K562 (cell line): Measurements from ENCODE around the gene VEGFA. TPM values are rescaled to one million over a fixed set of nuclear protein-coding genes. Genes with fewer than 3 reads are reported as not detected.
A peak's percentile ranks its signal among the peaks of the same experiment; 100 is the strongest.

Experiments used
- ATAC-seq: fragments of 200-7000 bp; cut with Tn5 transposase; 3 replicates; pipeline ENCODE4 v1.9.1; 2020; ENCODE audit warnings: moderate library complexity
- BruUV-seq: library from RNA; stranded (reverse); fragments of 400-500 nt; replicated peaks from 2 replicates; lab custom pipeline; 2021; lab: Mats Ljungman, UMichigan
- CTCF ChIA-PET: fragments of 300-600 bp; formaldehyde crosslinking; extraction: SDS; loops from one replicate; lab custom pipeline; 2021; ENCODE audit warnings: low intra/inter-chr PET ratio; lab: Yijun Ruan, JAX
- POLR2A ChIA-PET: fragments of 300-600, 350-650 bp; sonication (Branson Sonifier 250); formaldehyde crosslinking; extraction: SDS; loops from one replicate; lab custom pipeline; 2021; ENCODE audit warnings: antibody characterized with exemption, inconsistent platforms; lab: Yijun Ruan, JAX
- DNase-seq, 4 experiments: peaks; one replicate each; pipeline versions ENCODE4 v3.0.0 to v3.0.0-alpha.2; 2011 to 2018; ENCODE audit warnings: low spot score in 3 of 4, mixed read lengths in 3 of 4; ENCODE audit errors: extremely low read depth in 1 of 4
- FAIRE-seq: peaks from 2 replicates; lab custom pipeline; 2011; peaks lifted over from hg19 to GRCh38; lab: Jason Lieb, UNC
- H2AFZ ChIP-seq: 2 replicates; pipeline ENCODE4 v1.6.0; 2011; ENCODE audit warnings: low read depth, low read length, control low read depth, inconsistent platforms
- H3K27ac ChIP-seq: fragments of 200-600 bp; 3 replicates; pipeline ENCODE4 v1.8.0; 2011; ENCODE audit warnings: low read depth, mild to moderate bottlenecking, control low read depth, inconsistent platforms, low read length, moderate library complexity, mixed read lengths; ENCODE audit errors: extremely low read depth
- H3K27me3 ChIP-seq, 2 experiments: fragments of 300-600 bp in 1 of 2; 2 replicates in 1 of 2; 3 replicates in 1 of 2; pipeline versions ENCODE4 v1.6.0 to v1.8.0; 2011; ENCODE audit warnings: inconsistent platforms in 2 of 2, low read length in 2 of 2, mild to moderate bottlenecking in 1 of 2, mixed read lengths in 1 of 2, moderate library complexity in 1 of 2; ENCODE audit not compliant: control insufficient read depth in 2 of 2, insufficient read depth in 2 of 2
- H3K36me3 ChIP-seq: fragments of 300-600 bp; 3 replicates; pipeline ENCODE4 v1.8.0; 2011; ENCODE audit warnings: mild to moderate bottlenecking, low read length, inconsistent platforms; ENCODE audit not compliant: control insufficient read depth, insufficient read depth
- H3K4me1 ChIP-seq, 2 experiments: fragments of 200-600 bp in 1 of 2; replicated peaks in 1 of 2; 2 replicates in 1 of 2; 3 replicates in 1 of 2; pipeline versions ENCODE4 v1.5.1 to v1.8.0; 2011; ENCODE audit warnings: inconsistent platforms in 2 of 2, low read length in 2 of 2, mild to moderate bottlenecking in 1 of 2, mixed read lengths in 1 of 2, moderate library complexity in 1 of 2; ENCODE audit not compliant: control insufficient read depth in 2 of 2, insufficient read depth in 2 of 2
- H3K4me2 ChIP-seq: 2 replicates; pipeline ENCODE4 v1.6.1; 2011; ENCODE audit warnings: low read length, control low read depth, inconsistent platforms, mixed read lengths; ENCODE audit not compliant: insufficient read depth
- H3K4me3 ChIP-seq: fragments of 200-600 bp; sonication (generic), shearing (Covaris generic); 2 replicates; pipeline ENCODE4 v1.5.1; 2016; ENCODE audit warnings: control low read depth, inconsistent platforms
- H3K79me2 ChIP-seq: fragments of 200-600 bp; 3 replicates; pipeline ENCODE4 v1.8.0; 2011; ENCODE audit warnings: low read length, inconsistent platforms; ENCODE audit not compliant: control insufficient read depth, insufficient read depth
- H3K9ac ChIP-seq, 2 experiments: 2 replicates each; pipeline versions ENCODE4 v1.6.0 to v1.6.1; 2011; ENCODE audit warnings: low read depth in 2 of 2, low read length in 2 of 2, control low read depth in 1 of 2, inconsistent platforms in 1 of 2, mild to moderate bottlenecking in 1 of 2, mixed read lengths in 1 of 2; ENCODE audit not compliant: insufficient read depth in 1 of 2
- H3K9me1 ChIP-seq: one replicate; pipeline ENCODE4 v1.6.0; 2011; ENCODE audit warnings: inconsistent platforms, mild to moderate bottlenecking, low read length, moderate library complexity; ENCODE audit not compliant: control insufficient read depth, insufficient read depth
- H3K9me3 ChIP-seq: replicated peaks from 2 replicates; pipeline ENCODE4 v1.5.1; 2011; ENCODE audit warnings: low read depth, low read length, inconsistent platforms; ENCODE audit not compliant: control insufficient read depth, insufficient read depth
- H4K20me1 ChIP-seq: replicated peaks from 2 replicates; pipeline ENCODE4 v1.6.1; 2011; ENCODE audit warnings: low read length, inconsistent platforms, mixed read lengths; ENCODE audit not compliant: control insufficient read depth, insufficient read depth
- BCOR ChIP-seq: fragments of 450-650 bp; IDR thresholded peaks from 2 replicates; pipeline ENCODE4 v1.6.1; 2016
- CBX1 ChIP-seq: sonication (generic); IDR thresholded peaks from 2 replicates; pipeline ENCODE4 v1.6.1; 2016; ENCODE audit warnings: antibody characterized with exemption, low read depth, mild to moderate bottlenecking
- ESRRA ChIP-seq: fragments of 450-650 bp; IDR thresholded peaks from 2 replicates; pipeline ENCODE4 v1.6.1; 2014; ENCODE audit warnings: low read depth, mild to moderate bottlenecking, moderate library complexity, borderline replicate concordance
- GATAD2A ChIP-seq: fragments of 450-650 bp; IDR thresholded peaks from 2 replicates; pipeline ENCODE4 v1.6.1; 2017
- ILK ChIP-seq: fragments of 450-650 bp; IDR thresholded peaks from 2 replicates; pipeline ENCODE4 v1.6.1; 2016; ENCODE audit warnings: missing genetic modification characterization, low read depth, mild to moderate bottlenecking, missing compliant biosample characterization, moderate library complexity, borderline replicate concordance
- KDM1A ChIP-seq, 2 experiments: fragments of 450-650 bp; IDR thresholded peaks; 2 replicates each; pipeline ENCODE4 v1.6.1; 2016; ENCODE audit warnings: mild to moderate bottlenecking in 2 of 2
- NFIC ChIP-seq: fragments of 450-650 bp; IDR thresholded peaks from 2 replicates; pipeline ENCODE4 v1.6.1; 2017; ENCODE audit warnings: mild to moderate bottlenecking, inconsistent platforms
- POLR2AphosphoS2 ChIP-seq: IDR thresholded peaks from 2 replicates; pipeline ENCODE4 v1.6.1; 2012; ENCODE audit warnings: low read length, improper control_type of control experiment
- POLR2G ChIP-seq: fragments of 200-400 bp; formaldehyde crosslinking; IDR thresholded peaks from 2 replicates; pipeline ENCODE4 v1.6.1; 2017; ENCODE audit warnings: low read depth, mild to moderate bottlenecking, antibody characterized with exemption, low read length, moderate library complexity
- POLR2H ChIP-seq: IDR thresholded peaks from 2 replicates; pipeline ENCODE4 v1.6.1; 2016; ENCODE audit warnings: missing genetic modification characterization, low read depth, mild to moderate bottlenecking, control low read depth, missing compliant biosample characterization, moderate library complexity
- RBFOX2 ChIP-seq: fragments of 200-400 bp; formaldehyde crosslinking; IDR thresholded peaks from 2 replicates; pipeline ENCODE4 v1.6.1; 2017; ENCODE audit warnings: low read depth, mild to moderate bottlenecking, low read length, moderate library complexity
- RBM22 ChIP-seq: fragments of 200-400 bp; formaldehyde crosslinking; IDR thresholded peaks from 2 replicates; pipeline ENCODE4 v1.6.1; 2018; ENCODE audit warnings: low read length, low read depth; ENCODE audit not compliant: poor library complexity, severe bottlenecking
- RBM25 ChIP-seq: fragments of 200-400 bp; formaldehyde crosslinking; IDR thresholded peaks from 2 replicates; pipeline ENCODE4 v1.6.1; 2018; ENCODE audit warnings: low read length, low read depth, moderate library complexity; ENCODE audit not compliant: severe bottlenecking
- RCOR1 ChIP-seq, 2 experiments: IDR thresholded peaks; 2 replicates each; pipeline ENCODE4 v1.6.1; 2012; ENCODE audit warnings: low read depth in 2 of 2, low read length in 2 of 2, borderline replicate concordance in 1 of 2, improper control_type of control experiment in 1 of 2
- RHOXF2B ChIP-seq: fragments of 250-450 bp; sonication (Bioruptor Pico); conservative IDR thresholded peaks from 2 replicates; pipeline ENCODE4 v1.5.1; 2021
- SIN3B ChIP-seq: fragments of 450-650 bp; IDR thresholded peaks from 2 replicates; pipeline ENCODE4 v1.6.1; 2017; ENCODE audit warnings: low read depth, mild to moderate bottlenecking, moderate library complexity
- SNAPC5 ChIP-seq: fragments of 250-450 bp; sonication (Bioruptor Pico); IDR thresholded peaks from 2 replicates; pipeline ENCODE4 v1.8.0; 2021; ENCODE audit warnings: moderate library complexity, mild to moderate bottlenecking, inconsistent platforms
- TEAD4 ChIP-seq, 2 experiments: sonication (generic) in 1 of 2; formaldehyde crosslinking in 1 of 2; IDR thresholded peaks; 2 replicates each; pipeline versions ENCODE4 v1.6.1 to v1.8.0; 2012 to 2022; ENCODE audit warnings: borderline replicate concordance in 1 of 2, inconsistent platforms in 1 of 2, low read length in 1 of 2, mild to moderate bottlenecking in 1 of 2, missing genetic modification reagents in 1 of 2
- ZBTB33 ChIP-seq: sonication (generic); formaldehyde crosslinking; IDR thresholded peaks from 2 replicates; pipeline ENCODE4 v1.8.1; 2023; ENCODE audit warnings: mild to moderate bottlenecking, missing genetic modification reagents
- WGBS: fragments of 100-300 bp; shearing (Covaris generic); methylation state at CpG from one replicate; pipeline ENCODE4 v1.1.6; 2016; ENCODE audit warnings: low coverage, mixed read lengths; ENCODE audit not compliant: insufficient coverage; ENCODE audit errors: missing lambda C conversion rate; 5-methylcytosine and 5-hydroxymethylcytosine counted together
- in situ Hi-C: fragments of 300-500 bp; cut with MboI; formaldehyde crosslinking; loops from 4 replicates; pipeline ENCODE4 v1.15.0; 2018; ENCODE audit warnings: inconsistent platforms, mixed read lengths
- intact Hi-C: fragments of 100-400 bp; cut with micrococcal nuclease; formaldehyde crosslinking; loops from 2 replicates; pipeline ENCODE4 v1.14.2; 2022
- polyA plus RNA-seq, 8 experiments: library from polyadenylated mRNA; depleted of rRNA in 4 of 8; stranded (reverse) in 5 of 8; unstranded in 3 of 8; fragments of >200 nt; fragmentation: Nextera tagmentation in 2 of 8; fragmentation: Illumina TruSeq in 1 of 8; extraction: Ambion mirVana in 2 of 8; extraction: Trizol in 1 of 8; gene quantifications; 2 replicates each; pipeline versions ENCODE4 v1.2.1 to v1.2.3, GENCODE V29; 2011 to 2014; ENCODE audit warnings: inconsistent platforms in 1 of 8, missing spikeins in 1 of 8
- total RNA-seq, 7 experiments: library from RNA; depleted of rRNA in 6 of 7; stranded (reverse); fragments of >200 nt in 6 of 7; fragmentation: Illumina TruSeq in 2 of 7; extraction: Trizol in 2 of 7; gene quantifications; 2 replicates each; pipeline versions ENCODE4 v1.2.1 to v1.2.3, GENCODE V29; 2011 to 2021; ENCODE audit warnings: low replicate concordance in 1 of 7

Gene VEGFA
- total and polyA plus RNA-seq, 9 of the 15 experiments (the other 6 are each of a cell fraction or from before 2014, with no cell fraction given), result 14.0 to 271 (median 124) TPM

- ATAC-seq (no peak), DNase-seq (no peak), FAIRE-seq (no peak)
- Histone ChIP-seq H3K4me3 (no peak overlapping the region), H3K9me1 (peaks cover 45% of the 10 kb centered on the region), H3K27me3 (no peaks in the 10 kb centered on the region), H3K79me2 (peaks cover 83% of the 10 kb centered on the region), H3K9ac (no peak overlapping the region), H2AFZ (no peak overlapping the region), H3K4me1 (peaks cover 26 to 37% of the 10 kb centered on the region in 2 experiments), H4K20me1 (peaks cover 100% of the 10 kb centered on the region), H3K27ac (no peak overlapping the region), H3K9me3 (no peaks in the 10 kb centered on the region), H3K36me3 (peaks cover 100% of the 10 kb centered on the region), H3K4me2 (no peak overlapping the region)
- ChIA-PET CTCF (no interaction called here), POLR2A (interaction anchor here (0.6 to 3.0 kb wide), 4 partner anchors 8 to 101 kb away, joined by 3 to 14 read pairs (median 4); no protein-coding TSS in a partner anchor)
- 88% methylated on average over 4 of the region's 4 CpGs for WGBS
- TF ChIP-seq NFIC (peak; percentile 62), ILK (no peak), RBFOX2 (peak; percentile 61), POLR2AphosphoS2 (0 out of 2 replicates have a peak, but pooled peaks have one; percentile 5), TEAD4 (IDR thresholded peaks at IDR 0.05; ENCODE audit: low read length) (0 out of 2 replicates have a peak, but pooled peaks have one; percentile 19), TEAD4 (CRISPR knock-in tag; IDR thresholded peaks at IDR 0.05; ENCODE audit: borderline replicate concordance) (no peak), CBX1 (0 out of 2 replicates have a peak, but pooled peaks have one; percentile 63), RBM22 (peak; percentile 64), POLR2G (peak; percentile 29; the same call in 1 of the 2 replicates), POLR2H (tag) (peak; percentile 30; the same call in 1 of the 2 replicates), SNAPC5 (CRISPR knock-in tag) (no peak), KDM1A (IDR thresholded peaks at IDR 0.05) (peak in 1 of 2 experiments; percentile 77; a peak in 1 of 4 replicates), GATAD2A (no peak), SIN3B (0 out of 2 replicates have a peak, but pooled peaks have one; percentile 16), ESRRA (0 out of 2 replicates have a peak, but pooled peaks have one; percentile 17), BCOR (peak; percentile 90), RCOR1 (IDR thresholded peaks at IDR 0.05; ENCODE audit: borderline replicate concordance in 1 of 2, low read depth in 2 of 2, low read length in 2 of 2) (0 out of 4 replicates have a peak, but pooled peaks of 1 of the 2 experiments have one; percentile 27), RHOXF2B (no peak), ZBTB33 (CRISPR knock-in tag) (peak; percentile 98), RBM25 (peak; percentile 89)
- intact Hi-C loops (no loop called here), in situ Hi-C loops (no loop called here)
- no TSS peak for BruUV-seq
Measured at GRCh38 chr6:43778131-43778855, 8.3 kb downstream of the VEGFA start.
